ENCODE data around the gene NDUFB5.
"Not testable (repeated sequence)": the region's sequence is repeated elsewhere in the genome, so short reads cannot be mapped to it uniquely, and the experiment has no call there.

NDUFB5 gene

GRCh38 chr3:179640469-179640868, 35.9 kb downstream of the NDUFB5 start:
- DNase-seq = no peak

DNA sequence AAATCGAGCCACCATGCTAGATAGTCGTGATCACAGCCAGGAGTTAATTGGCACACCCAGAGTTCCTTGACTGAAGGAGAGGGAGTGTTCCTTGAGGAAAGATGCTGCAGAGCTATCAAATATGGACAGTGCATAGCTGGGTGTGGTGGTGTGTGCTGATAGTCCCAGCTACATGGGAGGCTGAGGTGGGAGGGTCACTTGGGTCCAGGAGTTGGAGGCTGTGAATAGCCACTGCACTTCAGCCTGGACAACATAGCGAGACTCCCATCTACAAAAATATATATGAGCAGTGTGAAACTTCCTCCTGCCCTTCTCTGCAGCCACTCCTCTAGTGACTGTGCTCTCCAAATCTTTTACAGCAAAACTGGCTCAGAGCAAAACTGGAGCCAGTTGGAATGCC, 38.3 kb downstream of the NDUFB5 start:
- DNase-seq = no peak

GRCh38 chr3:179643837-179644236, 39.2 kb downstream of the NDUFB5 start:
- DNase-seq = not testable (repeated sequence)

- DNase-seq = no peak
Observed at GRCh38 chr3:179646177-179646576, 41.6 kb downstream of the NDUFB5 start.

DNA sequence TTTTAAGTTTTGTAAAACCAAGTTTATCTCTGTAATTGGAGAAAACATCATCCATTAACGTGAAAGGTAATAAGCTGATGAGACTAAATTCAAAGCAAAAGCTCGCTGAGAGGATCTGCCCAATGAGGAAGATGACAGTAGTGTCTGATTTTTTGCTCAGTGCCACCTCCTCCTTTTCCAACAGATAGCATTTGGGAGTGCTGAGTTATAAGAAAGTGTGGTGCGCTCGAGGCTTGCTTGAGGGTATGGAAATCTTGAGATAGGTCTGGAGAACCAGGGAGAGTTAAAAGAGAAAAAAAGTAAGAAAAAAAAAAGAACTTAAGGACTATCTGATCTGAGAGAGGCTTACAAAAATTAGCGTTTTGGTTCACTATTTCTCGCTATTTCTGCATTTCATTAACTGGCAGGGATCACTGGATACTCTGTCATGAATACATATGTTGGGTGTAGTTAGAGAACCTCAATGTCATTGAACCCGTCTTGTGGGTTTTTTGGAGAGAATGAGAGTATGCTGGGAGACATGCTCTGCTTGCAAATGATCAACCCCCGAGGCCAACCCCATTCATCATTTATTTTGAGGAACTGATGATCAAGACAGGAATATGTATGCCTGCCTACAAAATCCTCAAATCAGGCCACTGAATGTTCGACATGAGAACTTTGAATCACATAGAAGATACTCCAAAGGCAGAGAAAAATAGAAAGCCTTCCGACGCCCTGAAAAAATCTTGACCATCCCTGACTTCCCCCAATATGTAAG, 47.3 kb downstream of the NDUFB5 start:
- no peak for DNase-seq

DNA sequence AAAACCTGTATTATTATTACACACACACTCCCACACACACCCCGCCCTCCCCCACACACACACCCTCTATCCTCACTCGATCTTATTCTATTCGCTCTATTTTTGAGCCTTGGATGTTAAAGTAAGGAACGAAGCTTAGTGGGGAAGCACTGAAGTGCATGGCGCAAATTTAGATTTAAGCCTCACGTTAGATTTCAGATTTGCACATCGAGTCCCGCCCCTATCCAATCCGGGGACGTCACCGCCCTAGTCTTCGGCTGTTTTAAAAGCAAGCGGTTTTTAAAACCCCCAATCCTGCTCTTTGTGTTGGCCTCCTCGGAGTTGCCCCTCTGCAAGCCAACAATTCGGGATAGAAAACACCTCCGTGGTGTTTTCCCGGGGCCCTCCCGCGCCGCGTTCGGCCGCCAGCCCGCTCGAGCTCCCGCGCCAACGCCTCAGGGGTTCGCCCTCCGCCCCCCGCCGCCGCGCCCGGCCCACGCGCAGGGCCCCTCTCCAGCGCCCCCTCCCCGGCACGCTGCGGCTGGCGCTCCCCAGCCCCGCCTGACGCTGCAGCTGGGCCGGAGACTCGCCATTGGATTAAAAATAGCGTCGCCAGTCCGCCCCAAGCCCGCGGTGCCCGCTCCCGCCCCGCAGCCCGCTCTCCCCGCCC, 48.0 kb downstream of the NDUFB5 start, which contains the start of gene USP13:
TSS of gene USP13 (plus strand) at position 594 of the 649 bp plus-strand sequence. CDS start 186 bp downstream, outside the sequence.
- peak; percentile 81 for DNase-seq

DNA sequence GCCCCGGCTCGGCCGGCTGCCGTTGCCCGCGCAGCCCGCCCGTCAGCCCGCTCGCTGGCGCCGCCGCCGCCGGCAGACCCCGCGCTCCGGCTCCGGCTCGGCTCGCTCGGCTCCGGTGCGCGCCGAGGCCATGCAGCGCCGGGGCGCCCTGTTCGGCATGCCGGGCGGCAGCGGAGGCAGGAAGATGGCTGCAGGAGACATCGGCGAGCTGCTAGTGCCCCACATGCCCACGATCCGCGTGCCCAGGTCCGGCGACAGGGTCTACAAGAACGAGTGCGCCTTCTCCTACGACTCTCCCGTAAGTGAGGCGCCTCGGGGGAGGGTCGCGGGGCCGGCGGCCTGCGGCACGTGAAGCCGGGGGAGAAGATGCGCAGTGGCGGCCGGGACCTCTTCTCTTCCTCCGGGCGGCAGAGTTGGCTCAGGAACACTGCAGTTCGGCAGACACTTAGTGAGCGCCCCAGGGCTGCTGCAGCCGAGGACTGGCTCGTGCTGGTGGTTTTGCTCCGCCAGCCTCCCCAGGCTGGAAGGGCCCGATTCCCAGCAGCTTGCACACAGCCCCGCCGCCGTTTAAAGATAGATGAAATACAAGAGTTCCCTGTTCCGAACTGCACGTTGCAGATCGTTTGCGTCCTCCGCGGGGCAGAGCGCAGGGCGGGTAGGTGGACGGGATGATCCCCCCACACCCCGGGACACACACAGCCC, 48.7 kb downstream of the NDUFB5 start:
- peak; percentile 95 for DNase-seq

DNA sequence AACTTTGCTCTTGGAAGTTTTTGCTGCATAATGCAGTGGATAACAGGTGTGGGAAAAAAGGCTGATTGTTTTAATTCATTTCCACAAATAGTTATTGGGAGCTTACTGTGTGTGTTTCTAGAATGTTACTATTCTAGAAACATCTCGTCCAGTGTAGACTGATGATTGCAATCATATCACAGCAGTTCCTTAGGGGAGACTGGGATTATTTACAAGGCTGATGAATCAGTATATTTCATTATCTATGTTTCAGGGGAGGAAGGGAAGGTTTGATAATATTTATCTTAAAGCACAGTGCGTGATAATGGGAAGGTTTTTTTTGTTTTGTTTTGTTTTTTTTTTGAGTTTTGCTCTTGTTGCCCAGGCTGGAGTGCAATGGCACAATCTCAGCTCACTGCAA, 50.6 kb downstream of the NDUFB5 start:
- DNase-seq = no peak

- no peak for DNase-seq
Observed at GRCh38 chr3:179658606-179659005, 54.0 kb downstream of the NDUFB5 start.

DNA sequence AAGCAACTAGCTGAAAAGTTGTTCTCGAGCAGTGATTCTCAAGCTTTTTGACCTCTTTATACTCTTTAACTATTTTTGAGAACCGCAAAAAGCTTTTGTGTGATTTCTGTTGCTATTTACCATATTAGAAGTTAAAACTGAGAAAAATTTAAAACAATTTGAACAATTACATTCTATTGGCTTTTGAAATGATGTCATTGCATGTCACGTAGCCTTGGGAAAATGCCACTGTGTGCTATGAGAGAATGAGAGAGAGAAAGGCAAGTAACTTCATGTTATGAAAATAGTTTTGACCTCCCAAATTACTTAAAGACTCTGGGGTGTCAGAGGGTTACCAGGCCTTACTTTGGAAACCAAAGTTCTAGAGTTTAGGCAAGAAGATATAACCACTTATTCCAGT, 56.3 kb downstream of the NDUFB5 start:
- DNase-seq = no peak

DNA sequence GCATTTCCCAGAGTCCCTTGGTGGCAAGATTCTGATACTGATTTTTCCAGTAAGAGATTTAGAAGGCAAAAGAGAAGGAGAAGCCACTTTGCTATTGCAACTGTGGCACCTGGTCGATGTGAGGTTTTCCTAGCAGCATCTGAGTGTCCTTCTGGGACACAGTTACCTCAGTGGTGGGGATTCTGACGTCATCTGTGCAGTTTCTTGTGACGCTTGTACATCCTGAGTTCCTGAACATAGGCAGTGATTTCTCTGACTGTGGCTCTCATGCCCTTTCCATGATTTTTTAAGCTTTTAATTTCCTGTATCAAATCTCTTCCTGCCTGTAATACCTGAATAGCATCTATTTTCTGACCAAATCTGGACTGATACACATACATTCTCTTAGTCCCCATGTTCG, 57.2 kb downstream of the NDUFB5 start:
- no peak for DNase-seq

- DNase-seq = no peak
Observed at GRCh38 chr3:179663093-179663492, 58.5 kb downstream of the NDUFB5 start.

- DNase-seq = no peak
Observed at GRCh38 chr3:179666030-179666429, 61.4 kb downstream of the NDUFB5 start.

GRCh38 chr3:179666436-179667035, 61.9 kb downstream of the NDUFB5 start:
- no peak for DNase-seq

- DNase-seq = no peak
Observed at GRCh38 chr3:179668429-179668828, 63.8 kb downstream of the NDUFB5 start.

DNA sequence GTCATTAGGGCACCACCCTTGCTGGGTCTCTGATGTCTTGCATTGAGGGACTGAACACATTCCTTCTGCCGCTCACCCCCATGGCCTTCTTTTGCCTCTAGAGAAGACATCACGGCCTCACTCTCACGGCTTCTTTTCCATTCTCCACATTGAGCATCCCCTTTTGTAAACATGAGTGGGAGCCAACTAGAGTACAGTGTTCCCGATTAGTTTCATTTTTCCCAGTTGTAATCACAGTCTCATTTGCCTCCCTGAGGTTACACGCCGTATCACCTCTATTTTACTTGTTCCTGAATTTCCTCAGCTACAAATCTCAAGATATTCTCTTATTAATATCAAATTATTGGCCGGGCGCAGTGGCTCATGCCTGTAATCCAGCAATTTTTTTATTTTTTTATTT, 65.7 kb downstream of the NDUFB5 start:
- no peak for DNase-seq

GRCh38 chr3:179671309-179671708, 66.7 kb downstream of the NDUFB5 start:
- no peak for DNase-seq

DNA sequence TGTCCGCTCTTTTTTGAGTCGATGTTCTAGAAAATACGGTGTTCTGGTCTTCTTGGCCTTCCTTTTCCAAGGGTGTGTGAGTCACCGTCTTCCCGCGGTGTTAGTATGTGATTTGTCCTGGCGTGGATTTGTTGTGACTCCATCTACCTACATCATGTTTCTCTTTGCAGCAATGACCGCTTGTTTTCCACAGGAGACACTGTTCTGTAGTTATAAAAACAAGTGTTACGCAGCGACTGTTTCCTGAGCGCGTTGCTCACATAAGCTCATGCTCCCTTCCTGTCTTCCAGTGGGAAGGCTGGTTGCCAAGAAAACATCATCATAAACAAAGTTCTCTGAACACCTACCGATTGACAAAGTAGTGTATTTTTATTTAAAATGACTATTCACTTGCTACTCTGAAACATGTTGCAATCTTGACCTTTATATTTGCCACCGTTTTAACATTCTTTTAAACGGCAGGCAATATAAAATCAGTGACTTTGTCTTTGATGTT, 67.2 kb downstream of the NDUFB5 start:
- peak; percentile 61 for DNase-seq

DNA sequence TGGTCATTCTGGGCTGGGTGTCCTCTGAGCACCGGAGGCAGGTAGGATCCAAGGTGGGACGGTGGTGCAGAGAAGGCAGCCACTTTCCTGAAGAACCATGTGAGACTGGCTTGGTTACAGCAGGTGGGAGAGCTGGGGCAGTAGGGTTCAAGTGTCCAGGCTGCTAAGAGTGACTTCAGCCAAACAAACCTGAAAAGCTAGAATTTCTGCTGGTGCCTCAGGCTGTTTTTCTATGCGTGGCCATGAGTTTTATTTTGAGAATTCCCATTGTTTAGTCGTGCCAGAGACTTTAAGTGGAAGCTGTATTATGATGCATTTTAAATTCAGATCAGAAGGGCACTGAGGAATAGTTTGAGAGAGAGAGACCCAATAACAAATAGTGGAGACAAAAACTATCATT, 68.3 kb downstream of the NDUFB5 start:
- peak; percentile 63 for DNase-seq

DNA sequence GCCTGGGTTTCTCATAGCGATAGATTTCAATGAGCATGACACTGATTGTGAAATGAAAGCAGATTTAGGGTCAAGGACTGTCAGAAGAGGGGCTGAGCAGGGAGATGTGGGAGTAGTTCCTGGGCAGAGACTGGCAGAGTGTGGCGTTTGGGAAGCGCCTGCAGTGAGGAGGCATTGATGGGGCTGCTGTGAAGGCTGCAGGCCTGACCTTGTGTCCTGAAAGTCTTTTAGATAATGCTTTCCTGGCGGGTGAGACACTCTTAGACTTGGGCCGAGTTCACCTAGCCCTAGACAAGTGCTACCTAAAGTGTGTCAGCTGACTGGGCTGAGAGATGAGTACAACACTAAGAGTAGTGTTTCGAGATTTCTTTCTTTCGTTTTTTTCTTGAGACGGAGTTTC, 68.9 kb downstream of the NDUFB5 start:
- no peak for DNase-seq

DNA sequence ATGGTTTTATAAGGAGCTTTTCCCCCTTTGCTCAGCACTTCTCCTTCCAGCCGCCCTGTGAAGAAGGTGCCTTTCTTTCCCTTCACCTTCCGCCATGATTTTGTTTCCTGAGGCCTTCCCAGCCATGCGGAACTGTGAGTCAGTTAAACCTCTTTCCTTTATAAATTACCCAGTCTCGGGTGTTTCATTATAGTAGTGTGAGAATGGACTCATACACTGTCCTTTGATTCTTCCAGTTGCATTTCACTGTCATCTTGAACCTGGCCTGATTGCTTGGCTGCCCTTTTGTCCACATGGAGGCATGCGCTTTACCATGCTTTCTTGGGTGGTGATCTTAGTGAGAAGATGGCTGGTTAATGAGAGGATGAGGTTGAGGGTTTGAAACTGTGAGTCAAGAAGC, 71.5 kb downstream of the NDUFB5 start:
- DNase-seq = no peak

Measured in islet precursor cell (in vitro differentiated cells).